ENCODE data around the gene CACNB2.

The CACNB2 gene

GRCh38 chr10:18364987-18365775, 225.0 kb downstream of the CACNB2 start:
- no peak overlapping the region for H3K27ac ChIP-seq (ENCODE audit: low read depth, low read length)
- H3K4me1 ChIP-seq (ENCODE audit: control insufficient read depth, insufficient read depth, low read length, unreplicated experiment): peaks cover 15% of the 10 kb centered on the region
- no peak overlapping the region for H3K4me3 ChIP-seq (ENCODE audit: low read depth, low read length)

GRCh38 chr10:18367840-18368239, 227.6 kb downstream of the CACNB2 start:
- H3K4me3 ChIP-seq (ENCODE audit: low read depth, low read length): no peak overlapping the region
- H3K36me3 ChIP-seq (ENCODE audit: insufficient read depth, low read length): no peaks in the 10 kb centered on the region
- H3K79me2 ChIP-seq (ENCODE audit: control insufficient read depth, insufficient read depth, low read length, unreplicated experiment): no peaks in the 10 kb centered on the region
- no peak overlapping the region for H3K27ac ChIP-seq (ENCODE audit: low read depth, low read length)
- peak overlapping the region; percentile 4 for H2AFZ ChIP-seq (ENCODE audit: low read length, unreplicated experiment)
- peaks cover 15% of the 10 kb centered on the region for H3K4me1 ChIP-seq (ENCODE audit: control insufficient read depth, insufficient read depth, low read length, unreplicated experiment)
- H3K27me3 ChIP-seq (ENCODE audit: insufficient read depth, low read length): no peaks in the 10 kb centered on the region

More at GRCh38 chr10:18364987-18365775, 225.0 kb downstream of the CACNB2 start:
- Histone ChIP-seq H3K36me3 (ENCODE audit: insufficient read depth, low read length) (no peaks in the 10 kb centered on the region), H2AFZ (ENCODE audit: low read length, unreplicated experiment) (no peak overlapping the region), H3K79me2 (ENCODE audit: control insufficient read depth, insufficient read depth, low read length, unreplicated experiment) (no peaks in the 10 kb centered on the region), H3K27me3 (ENCODE audit: insufficient read depth, low read length) (no peaks in the 10 kb centered on the region)

- H3K27ac ChIP-seq (ENCODE audit: low read depth, low read length): no peak overlapping the region
- H2AFZ ChIP-seq (ENCODE audit: low read length, unreplicated experiment): peak overlapping the region; percentile 4
- no peak overlapping the region for H3K4me3 ChIP-seq (ENCODE audit: low read depth, low read length)
- peaks cover 15% of the 10 kb centered on the region for H3K4me1 ChIP-seq (ENCODE audit: control insufficient read depth, insufficient read depth, low read length, unreplicated experiment)
- no peaks in the 10 kb centered on the region for H3K27me3 ChIP-seq (ENCODE audit: insufficient read depth, low read length)
- H3K36me3 ChIP-seq (ENCODE audit: insufficient read depth, low read length): no peaks in the 10 kb centered on the region
- no peaks in the 10 kb centered on the region for H3K79me2 ChIP-seq (ENCODE audit: control insufficient read depth, insufficient read depth, low read length, unreplicated experiment)
Observed at GRCh38 chr10:18368273-18368672, 228.0 kb downstream of the CACNB2 start.

GRCh38 chr10:18368682-18369081, 228.5 kb downstream of the CACNB2 start:
- Histone ChIP-seq H2AFZ (ENCODE audit: low read length, unreplicated experiment) (peak overlapping the region; percentile 74), H3K4me3 (ENCODE audit: low read depth, low read length) (no peak overlapping the region), H3K79me2 (ENCODE audit: control insufficient read depth, insufficient read depth, low read length, unreplicated experiment) (no peaks in the 10 kb centered on the region), H3K4me1 (ENCODE audit: control insufficient read depth, insufficient read depth, low read length, unreplicated experiment) (peaks cover 15% of the 10 kb centered on the region), H3K27me3 (ENCODE audit: insufficient read depth, low read length) (no peaks in the 10 kb centered on the region), H3K36me3 (ENCODE audit: insufficient read depth, low read length) (no peaks in the 10 kb centered on the region), H3K27ac (ENCODE audit: low read depth, low read length) (no peak overlapping the region)

GRCh38 chr10:18369859-18370473, 229.7 kb downstream of the CACNB2 start:
- Histone ChIP-seq H2AFZ (ENCODE audit: low read length, unreplicated experiment) (no peak overlapping the region), H3K36me3 (ENCODE audit: insufficient read depth, low read length) (no peaks in the 10 kb centered on the region), H3K27ac (ENCODE audit: low read depth, low read length) (no peak overlapping the region), H3K27me3 (ENCODE audit: insufficient read depth, low read length) (no peaks in the 10 kb centered on the region), H3K4me1 (ENCODE audit: control insufficient read depth, insufficient read depth, low read length, unreplicated experiment) (peaks cover 15% of the 10 kb centered on the region), H3K4me3 (ENCODE audit: low read depth, low read length) (no peak overlapping the region), H3K79me2 (ENCODE audit: control insufficient read depth, insufficient read depth, low read length, unreplicated experiment) (no peaks in the 10 kb centered on the region)

GRCh38 chr10:18376650-18377049, 236.4 kb downstream of the CACNB2 start:
- Histone ChIP-seq H3K27ac (ENCODE audit: low read depth, low read length) (no peak overlapping the region), H2AFZ (ENCODE audit: low read length, unreplicated experiment) (no peak overlapping the region), H3K36me3 (ENCODE audit: insufficient read depth, low read length) (no peaks in the 10 kb centered on the region), H3K4me1 (ENCODE audit: control insufficient read depth, insufficient read depth, low read length, unreplicated experiment) (no peaks in the 10 kb centered on the region), H3K79me2 (ENCODE audit: control insufficient read depth, insufficient read depth, low read length, unreplicated experiment) (no peaks in the 10 kb centered on the region), H3K27me3 (ENCODE audit: insufficient read depth, low read length) (no peaks in the 10 kb centered on the region), H3K4me3 (ENCODE audit: low read depth, low read length) (no peak overlapping the region)

GRCh38 chr10:18377898-18378297, 237.7 kb downstream of the CACNB2 start:
- Histone ChIP-seq H3K36me3 (ENCODE audit: insufficient read depth, low read length) (no peaks in the 10 kb centered on the region), H3K4me3 (ENCODE audit: low read depth, low read length) (no peak overlapping the region), H2AFZ (ENCODE audit: low read length, unreplicated experiment) (no peak overlapping the region), H3K27me3 (ENCODE audit: insufficient read depth, low read length) (no peaks in the 10 kb centered on the region), H3K79me2 (ENCODE audit: control insufficient read depth, insufficient read depth, low read length, unreplicated experiment) (no peaks in the 10 kb centered on the region), H3K27ac (ENCODE audit: low read depth, low read length) (no peak overlapping the region), H3K4me1 (ENCODE audit: control insufficient read depth, insufficient read depth, low read length, unreplicated experiment) (no peaks in the 10 kb centered on the region)

- no peak overlapping the region for H2AFZ ChIP-seq (ENCODE audit: low read length, unreplicated experiment)
Observed at GRCh38 chr10:18378766-18379165, 238.5 kb downstream of the CACNB2 start.

GRCh38 chr10:18381679-18382078, 241.5 kb downstream of the CACNB2 start:
- no peaks in the 10 kb centered on the region for H3K27me3 ChIP-seq (ENCODE audit: insufficient read depth, low read length)
- H3K79me2 ChIP-seq (ENCODE audit: control insufficient read depth, insufficient read depth, low read length, unreplicated experiment): no peaks in the 10 kb centered on the region
- no peak overlapping the region for H3K4me3 ChIP-seq (ENCODE audit: low read depth, low read length)
- H3K4me1 ChIP-seq (ENCODE audit: control insufficient read depth, insufficient read depth, low read length, unreplicated experiment): no peaks in the 10 kb centered on the region
- no peak overlapping the region for H2AFZ ChIP-seq (ENCODE audit: low read length, unreplicated experiment)
- no peaks in the 10 kb centered on the region for H3K36me3 ChIP-seq (ENCODE audit: insufficient read depth, low read length)
- no peak overlapping the region for H3K27ac ChIP-seq (ENCODE audit: low read depth, low read length)

More at GRCh38 chr10:18378766-18379165, 238.5 kb downstream of the CACNB2 start:
- Histone ChIP-seq H3K4me3 (ENCODE audit: low read depth, low read length) (no peak overlapping the region), H3K79me2 (ENCODE audit: control insufficient read depth, insufficient read depth, low read length, unreplicated experiment) (no peaks in the 10 kb centered on the region), H3K36me3 (ENCODE audit: insufficient read depth, low read length) (no peaks in the 10 kb centered on the region), H3K4me1 (ENCODE audit: control insufficient read depth, insufficient read depth, low read length, unreplicated experiment) (no peaks in the 10 kb centered on the region), H3K27me3 (ENCODE audit: insufficient read depth, low read length) (no peaks in the 10 kb centered on the region), H3K27ac (ENCODE audit: low read depth, low read length) (no peak overlapping the region)

- H3K4me3 ChIP-seq (ENCODE audit: low read depth, low read length): no peak overlapping the region
- peaks cover 23% of the 10 kb centered on the region for H3K27me3 ChIP-seq (ENCODE audit: insufficient read depth, low read length)
- no peaks in the 10 kb centered on the region for H3K79me2 ChIP-seq (ENCODE audit: control insufficient read depth, insufficient read depth, low read length, unreplicated experiment)
- no peaks in the 10 kb centered on the region for H3K36me3 ChIP-seq (ENCODE audit: insufficient read depth, low read length)
- H3K27ac ChIP-seq (ENCODE audit: low read depth, low read length): no peak overlapping the region
- no peaks in the 10 kb centered on the region for H3K4me1 ChIP-seq (ENCODE audit: control insufficient read depth, insufficient read depth, low read length, unreplicated experiment)
- H2AFZ ChIP-seq (ENCODE audit: low read length, unreplicated experiment): no peak overlapping the region
Observed at GRCh38 chr10:18397906-18398305, 257.7 kb downstream of the CACNB2 start.

- Histone ChIP-seq H2AFZ (ENCODE audit: low read length, unreplicated experiment) (no peak overlapping the region), H3K27me3 (ENCODE audit: insufficient read depth, low read length) (peaks cover 23% of the 10 kb centered on the region), H3K4me1 (ENCODE audit: control insufficient read depth, insufficient read depth, low read length, unreplicated experiment) (no peaks in the 10 kb centered on the region), H3K79me2 (ENCODE audit: control insufficient read depth, insufficient read depth, low read length, unreplicated experiment) (no peaks in the 10 kb centered on the region), H3K36me3 (ENCODE audit: insufficient read depth, low read length) (no peaks in the 10 kb centered on the region), H3K4me3 (ENCODE audit: low read depth, low read length) (no peak overlapping the region), H3K27ac (ENCODE audit: low read depth, low read length) (no peak overlapping the region)
Observed at GRCh38 chr10:18399158-18399557, 258.9 kb downstream of the CACNB2 start.
